ENCODE results near the gene NAPEPLD. TPM values are rescaled to one million over a fixed set of nuclear protein-coding genes. Genes with fewer than 3 reads are reported as not detected.

NAPEPLD gene
- total and polyA plus RNA-seq, 2 donors (not counting 3 experiments of a cell fraction or from before 2014, with no cell fraction given), result 2.6 to 6.7 TPM

DNA sequence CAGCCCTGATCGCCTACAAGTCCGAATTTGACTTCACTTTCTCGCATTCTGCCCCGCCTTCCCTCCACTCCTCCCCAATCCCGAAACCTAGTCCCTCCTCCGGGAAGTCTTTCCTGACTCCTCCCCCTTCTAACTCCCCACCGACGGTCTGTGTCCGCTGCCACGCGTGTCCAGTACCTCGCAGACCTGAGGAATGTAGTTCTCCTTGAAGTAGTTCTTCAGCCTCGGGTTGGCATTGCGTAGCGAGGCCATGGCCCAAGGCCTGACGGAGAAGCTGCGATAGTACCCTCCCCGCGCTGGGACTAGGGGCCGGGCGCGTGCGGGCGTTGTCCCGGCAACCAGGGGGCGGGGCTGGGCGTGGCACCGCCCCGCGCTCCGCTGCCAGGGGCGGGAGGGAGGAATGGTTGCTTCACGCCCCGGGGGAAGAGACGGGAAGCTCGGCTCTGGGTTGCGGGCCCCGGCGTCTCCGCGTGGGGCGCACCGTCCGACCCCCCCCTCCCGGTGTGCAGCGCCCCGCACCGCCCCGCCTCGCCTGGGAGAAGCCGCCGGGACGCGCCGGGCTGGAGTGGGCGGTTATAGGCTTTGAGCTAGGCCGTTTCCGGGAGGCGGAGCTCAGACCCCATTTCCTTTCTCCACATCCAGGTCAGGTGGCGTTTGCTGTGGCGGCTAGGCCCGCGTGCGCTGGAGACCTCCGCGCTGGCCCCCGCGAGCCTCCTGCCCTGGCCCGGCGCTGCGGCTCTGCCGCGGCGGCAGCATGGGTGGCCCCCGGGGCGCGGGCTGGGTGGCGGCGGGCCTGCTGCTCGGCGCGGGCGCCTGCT lies 74.2 kb downstream of the NAPEPLD start, which contains the start of the genes ARMC10 and FBXL13:
Gene ARMC10, plus strand, starts transcription at position 622 of the 818 bp plus-strand sequence. Its CDS starts 133 bp downstream, at position 755.
Gene FBXL13, minus strand, starts transcription at position 278 of the 818 bp plus-strand sequence.
- CTCF ChIA-PET, result interaction anchor here (0.8 to 2.1 kb wide), 13 partner anchors 9 to 502 kb away, joined by 3 to 27 read pairs (median 5); partner anchors contain the start of genes FAM185A and NAPEPLD
- Histone ChIP-seq H4K20me1 (replicated peaks; ENCODE audit: control insufficient read depth, extremely low read depth, insufficient read depth, low read length) (no peaks in the 10 kb centered on the region), H3K79me2 (ENCODE audit: control insufficient read depth, insufficient read depth, low read length) (peaks cover 29% of the 10 kb centered on the region), H3K36me3 (ENCODE audit: control insufficient read depth in 2 of 2, extremely low read depth in 1 of 2, insufficient read depth in 2 of 2, low read length in 2 of 2) (no peaks in the 10 kb centered on the region), H3K4me1 (ENCODE audit: control insufficient read depth, extremely low read depth, insufficient read depth, low read length) (peaks cover 17% of the 10 kb centered on the region), H3K4me2 (ENCODE audit: insufficient read depth, low read length) (peak within 1 kb of the TSS; percentile 91), H3K9me3 (replicated peaks; ENCODE audit: control insufficient read depth, insufficient read depth, low read length) (no peaks in the 10 kb centered on the region), H3K4me3 (replicated peaks in 1 of 3; ENCODE audit: insufficient read depth in 1 of 3, low read depth in 1 of 3, low read length in 3 of 3) (peak within 1 kb of the TSS; percentile 49 to 76 (median 65)), H2AFZ (ENCODE audit: low read depth, low read length) (peak within 1 kb of the TSS; percentile 93), H3K27me3 (ENCODE audit: control insufficient read depth in 2 of 2, insufficient read depth in 2 of 2, low read length in 2 of 2) (no peaks in the 10 kb centered on the region), H3K9me1 (replicated peaks; ENCODE audit: control insufficient read depth, extremely low read depth, insufficient read depth, low read length) (no peaks in the 10 kb centered on the region), H3K27ac (ENCODE audit: insufficient read depth, low read depth, low read length) (peak within 1 kb of the TSS; percentile 40), H3K9ac (replicated peaks; ENCODE audit: extremely low read depth, insufficient read depth, low read length) (peak within 1 kb of the TSS; percentile 92)
- DNase-seq (ENCODE audit: low read depth, low spot score) (peak; percentile 95), FAIRE-seq (peak; percentile 95)
- POLR2A ChIA-PET, result interaction anchor here (0.8 to 1.0 kb wide), 2 partner anchors 9 to 326 kb away, joined by 3 to 6 read pairs; partner anchors contain the start of gene FAM185A
- TF ChIP-seq FOS (IDR thresholded peaks at IDR 0.05; ENCODE audit: borderline replicate concordance, insufficient read depth, low read length) (no peak), POLR2AphosphoS5 (IDR thresholded peaks at IDR 0.05; ENCODE audit: insufficient read depth, low read depth, low read length) (peak; percentile 80), POLR2A (IDR thresholded peaks at IDR 0.05; ENCODE audit: low read depth, low read length) (peak; percentile 52), MYC (IDR thresholded peaks at IDR 0.05; ENCODE audit: low read depth, low read length) (no peak)
- TF ChIP-seq, protein P1, sequence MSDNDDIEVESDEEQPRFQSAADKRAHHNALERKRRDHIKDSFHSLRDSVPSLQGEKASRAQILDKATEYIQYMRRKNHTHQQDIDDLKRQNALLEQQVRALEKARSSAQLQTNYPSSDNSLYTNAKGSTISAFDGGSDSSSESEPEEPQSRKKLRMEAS (IDR thresholded peaks at IDR 0.05; ENCODE audit: insufficient read depth, insufficient read length), result peak; percentile 54
- TF ChIP-seq, protein P2, sequence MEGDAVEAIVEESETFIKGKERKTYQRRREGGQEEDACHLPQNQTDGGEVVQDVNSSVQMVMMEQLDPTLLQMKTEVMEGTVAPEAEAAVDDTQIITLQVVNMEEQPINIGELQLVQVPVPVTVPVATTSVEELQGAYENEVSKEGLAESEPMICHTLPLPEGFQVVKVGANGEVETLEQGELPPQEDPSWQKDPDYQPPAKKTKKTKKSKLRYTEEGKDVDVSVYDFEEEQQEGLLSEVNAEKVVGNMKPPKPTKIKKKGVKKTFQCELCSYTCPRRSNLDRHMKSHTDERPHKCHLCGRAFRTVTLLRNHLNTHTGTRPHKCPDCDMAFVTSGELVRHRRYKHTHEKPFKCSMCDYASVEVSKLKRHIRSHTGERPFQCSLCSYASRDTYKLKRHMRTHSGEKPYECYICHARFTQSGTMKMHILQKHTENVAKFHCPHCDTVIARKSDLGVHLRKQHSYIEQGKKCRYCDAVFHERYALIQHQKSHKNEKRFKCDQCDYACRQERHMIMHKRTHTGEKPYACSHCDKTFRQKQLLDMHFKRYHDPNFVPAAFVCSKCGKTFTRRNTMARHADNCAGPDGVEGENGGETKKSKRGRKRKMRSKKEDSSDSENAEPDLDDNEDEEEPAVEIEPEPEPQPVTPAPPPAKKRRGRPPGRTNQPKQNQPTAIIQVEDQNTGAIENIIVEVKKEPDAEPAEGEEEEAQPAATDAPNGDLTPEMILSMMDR (IDR thresholded peaks at IDR 0.05; ENCODE audit: extremely low read depth in 1 of 2, insufficient read depth in 1 of 2, low read depth in 1 of 2, low read length in 2 of 2), result peak in 1 of 2 donors; percentile 32
- dilution Hi-C loops (cut with MboI; ENCODE audit: extremely low pct_ligation_motif_present, low sequenced_read_pairs), result no loop called here
- no TSS peak for BruUV-seq (replicated peaks)
- intact Hi-C loops (cut with micrococcal nuclease), result loop anchor here (1.0 to 5.0 kb wide), 3 partner anchors 75 to 327 kb away; partner anchors contain the start of genes DNAJC2, FAM185A and NAPEPLD

All from endothelial cell of umbilical vein (primary cell).